Measurements from ENCODE around the gene SPDYE6.

- TF ChIP-seq POLR2A (IDR thresholded peaks at IDR 0.05) = no peak
- TF ChIP-seq CTCF (IDR thresholded peaks at IDR 0.05) = peak; percentile 18 to 68 (median 50)
Measured at GRCh38 chr7:102300643-102301221, 55.5 kb downstream of the SPDYE6 start.

Data from thyroid gland (tissue), 4 donors.